Suprapubic skin (tissue), 4 donors: ENCODE measurements around the gene CLDN10.

Experiments
- CTCF ChIP-seq, 2 donors: fragments of 200-600 bp in 1 of 2; fragments of 450-650 bp in 1 of 2; sonication (generic) in 1 of 2; IDR thresholded peaks; one replicate each; pipeline ENCODE4 v1.5.1; 2016 to 2019; ENCODE audit warnings: antibody characterized with exemption in 2 of 2, mild to moderate bottlenecking in 1 of 2, moderate library complexity in 1 of 2
- EP300 ChIP-seq: sonication (generic); formaldehyde crosslinking; IDR thresholded peaks from one replicate; pipeline ENCODE4 v1.6.1; 2017; ENCODE audit warnings: antibody characterized with exemption
- POLR2A ChIP-seq, 2 donors: fragments of 450-650 bp; IDR thresholded peaks; one replicate each; pipeline ENCODE4 v1.6.1; 2017; ENCODE audit warnings: antibody characterized with exemption in 2 of 2, mild to moderate bottlenecking in 2 of 2, moderate library complexity in 2 of 2
- POLR2AphosphoS5 ChIP-seq, 3 donors: sonication (generic); formaldehyde crosslinking; IDR thresholded peaks; one replicate each; pipeline ENCODE4 v1.6.1; 2017; ENCODE audit warnings: antibody characterized with exemption in 3 of 3

DNA sequence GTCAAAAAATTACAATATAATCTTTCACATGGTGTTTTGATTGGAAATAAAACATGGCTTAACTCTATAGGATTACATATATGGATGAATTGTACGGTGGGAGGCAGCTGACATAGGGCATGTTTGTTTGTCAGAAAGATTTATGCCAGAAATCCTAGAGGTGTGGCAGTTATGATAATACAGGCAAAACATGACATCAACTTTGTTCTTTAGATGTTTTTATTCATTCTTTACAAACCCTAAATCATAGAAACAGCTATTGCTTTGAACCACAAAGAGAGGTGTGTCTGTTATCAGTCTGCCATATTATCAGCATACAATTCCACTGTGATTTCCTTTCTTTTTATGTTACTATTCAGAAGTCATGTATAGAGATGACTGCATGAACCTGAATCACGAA lies 8.2 kb upstream of the CLDN10 start:
- TF ChIP-seq POLR2A (IDR thresholded peaks at IDR 0.05) = no peak
- no peak for TF ChIP-seq POLR2AphosphoS5 (IDR thresholded peaks at IDR 0.05)
- TF ChIP-seq CTCF (IDR thresholded peaks at IDR 0.05) = no peak
- no peak for TF ChIP-seq EP300
